Right lobe of liver (tissue), 6 donors: ENCODE measurements around the gene ALDH3B1. TPM values are rescaled to one million over a fixed set of nuclear protein-coding genes. Genes with fewer than 3 reads are reported as not detected.

ENCODE experiments used
- ATAC-seq, 4 donors: fragments of 200-7000 bp; cut with Tn5 transposase; one replicate each; pipeline ENCODE4 v1.9.1; 2020; ENCODE audit warnings: mild to moderate bottlenecking in 4 of 4, moderate library complexity in 4 of 4
- DNase-seq, 3 donors: peaks; one replicate each; pipeline ENCODE4 v3.0.0-alpha.2; 2020
- H3K27ac ChIP-seq, 3 donors: fragments of 200-600 bp; one replicate each; pipeline ENCODE4 v1.8.0; 2022
- H3K27me3 ChIP-seq, 2 donors: fragments of 200-600 bp; one replicate each; pipeline ENCODE4 v1.8.0; 2022
- H3K36me3 ChIP-seq, 4 donors: fragments of 200-600 bp; sonication (generic) in 1 of 4; one replicate each; pipeline versions ENCODE4 v1.5.1 to v1.8.0; 2017 to 2022; ENCODE audit warnings: control low read depth in 1 of 4
- H3K4me1 ChIP-seq, 4 donors: fragments of 200-600 bp; sonication (generic) in 1 of 4; one replicate each; pipeline versions ENCODE4 v1.5.1 to v1.8.0; 2017 to 2022; ENCODE audit warnings: control low read depth in 1 of 4
- H3K4me3 ChIP-seq, 3 donors: fragments of 200-600 bp; one replicate each; pipeline ENCODE4 v1.8.0; 2022
- H3K9me3 ChIP-seq, 4 donors: fragments of 200-600 bp; sonication (generic) in 1 of 4; one replicate each; pipeline versions ENCODE4 v1.5.1 to v1.8.0; 2017 to 2022; ENCODE audit warnings: control low read depth in 1 of 4
- POLR2A ChIP-seq: fragments of 450-650 bp; IDR thresholded peaks from one replicate; pipeline ENCODE4 v1.6.1; 2017; ENCODE audit warnings: antibody characterized with exemption, mild to moderate bottlenecking
- WGBS: methylation state at CpG from one replicate; pipeline ENCODE4 v1.1.6; 2018; ENCODE audit warnings: low coverage, low lambda C conversion rate; ENCODE audit not compliant: insufficient coverage; ENCODE audit errors: missing lambda C conversion rate; 5-methylcytosine and 5-hydroxymethylcytosine counted together
- intact Hi-C, 2 donors: fragments of 100-400 bp; cut with DNase I; formaldehyde crosslinking; loops; one replicate each; pipeline versions ENCODE4 v1.11.2 to v1.14.1; 2022
- total RNA-seq, 6 experiments: library from RNA; depleted of rRNA in 2 of 6; stranded (reverse); fragments of >200 nt in 2 of 6; fragmentation: NEBNext Ultra II Directional in 3 of 6; extraction: Animal tissue kit (Norgen Biotek cat#: 25700) in 3 of 6; gene quantifications; one replicate each; pipeline versions ENCODE4 v1.1.0 to v1.2.4, GENCODE V29; 2016 to 2023
- TF ChIP-seq, protein P1 (sequence below), 4 donors: fragments of 200-600 bp in 3 of 4; fragments of 450-650 bp in 1 of 4; IDR thresholded peaks; one replicate each; pipeline versions ENCODE4 v1.5.1 to v1.8.0; 2016 to 2022; ENCODE audit warnings: antibody characterized with exemption in 4 of 4, mild to moderate bottlenecking in 2 of 4
- donor health status: DM: no; HTN: yes; CAD: no.
- donor health status: DM: no; HTN: no; CAD: no.
- donor health status: DM: no; HTN: no; CAD: no.
- donor health status: DM: no; HTN: yes; CAD: no.
- donor health status: DM: no; HTN: yes; CAD: no.

The ALDH3B1 gene
- total RNA-seq, 6 experiments from 2014 or later = 2.3 to 7.4 (median 4.4) TPM

- WGBS = no CpG with 5 or more reads among the region's 13 CpGs
- intact Hi-C loops = no loop called here
- ATAC-seq = peak; percentile 62 to 72 (median 68)
Observed at GRCh38 chr11:68038226-68038717, 28.1 kb downstream of the ALDH3B1 start.

DNA sequence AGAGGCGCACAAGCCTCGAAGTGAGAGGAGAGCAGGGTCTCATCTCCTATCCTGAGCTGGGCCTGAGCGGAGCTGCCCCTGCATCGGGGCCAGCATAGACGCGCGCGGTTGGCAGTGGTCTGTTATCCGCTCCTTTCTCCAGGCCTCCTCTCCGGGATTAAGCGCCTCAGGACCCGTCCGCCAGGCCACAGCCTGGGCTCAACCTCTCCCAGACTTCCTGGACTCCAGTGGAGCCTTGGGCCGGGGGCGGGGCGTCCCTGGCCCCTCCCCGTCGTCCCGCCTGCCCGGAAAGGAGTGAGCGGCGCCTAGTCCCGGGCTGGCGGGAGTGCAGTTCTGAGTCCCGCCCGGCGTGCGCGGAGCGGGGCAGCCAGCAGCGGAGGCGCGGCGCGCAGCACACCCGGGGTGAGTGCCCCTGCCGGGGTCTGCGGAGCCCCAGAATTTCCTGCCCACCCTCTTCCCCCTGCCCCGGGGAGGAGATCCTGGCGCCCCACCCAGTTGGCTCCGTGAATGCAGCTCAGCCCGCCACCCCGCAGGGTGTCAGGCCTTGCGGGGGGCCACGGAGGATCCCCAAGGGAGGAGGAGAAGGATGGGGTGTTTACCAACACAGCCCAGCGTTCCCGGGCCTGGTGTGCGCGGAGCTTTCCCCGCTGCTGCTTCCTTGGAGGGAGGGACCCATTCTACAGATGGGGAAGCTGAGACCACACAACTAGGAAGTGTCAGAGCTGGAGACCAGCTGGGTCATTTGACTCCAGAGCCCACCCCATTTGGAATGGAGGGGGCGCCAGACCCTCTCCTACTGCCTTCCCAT, 28.8 kb downstream of the ALDH3B1 start, which contains the start of gene TCIRG1:
TCIRG1 (plus strand) TSS at position 308 of the 808 bp plus-strand sequence. CDS start 2,247 bp downstream, outside the sequence.
- H3K9me3 ChIP-seq = no peaks in the 10 kb centered on the region
- 8% methylated on average over 16 of the region's 51 CpGs for WGBS
- peak within 1 kb of the TSS; percentile 73 to 91 (median 75) for H3K4me3 ChIP-seq
- DNase-seq (peak; percentile 93 to 94 (median 93)), ATAC-seq (peak; percentile 74 to 85 (median 80))
- H3K27me3 ChIP-seq = no peaks in the 10 kb centered on the region
- H3K27ac ChIP-seq = peak within 1 kb of the TSS; percentile 81 to 97 (median 94)
- H3K4me1 ChIP-seq = peaks cover 0 to 39% (median 15%) of the 10 kb centered on the region in 4 donors
- intact Hi-C loops = no loop called here
- TF ChIP-seq POLR2A = peak; percentile 99
- TF ChIP-seq, protein P1, sequence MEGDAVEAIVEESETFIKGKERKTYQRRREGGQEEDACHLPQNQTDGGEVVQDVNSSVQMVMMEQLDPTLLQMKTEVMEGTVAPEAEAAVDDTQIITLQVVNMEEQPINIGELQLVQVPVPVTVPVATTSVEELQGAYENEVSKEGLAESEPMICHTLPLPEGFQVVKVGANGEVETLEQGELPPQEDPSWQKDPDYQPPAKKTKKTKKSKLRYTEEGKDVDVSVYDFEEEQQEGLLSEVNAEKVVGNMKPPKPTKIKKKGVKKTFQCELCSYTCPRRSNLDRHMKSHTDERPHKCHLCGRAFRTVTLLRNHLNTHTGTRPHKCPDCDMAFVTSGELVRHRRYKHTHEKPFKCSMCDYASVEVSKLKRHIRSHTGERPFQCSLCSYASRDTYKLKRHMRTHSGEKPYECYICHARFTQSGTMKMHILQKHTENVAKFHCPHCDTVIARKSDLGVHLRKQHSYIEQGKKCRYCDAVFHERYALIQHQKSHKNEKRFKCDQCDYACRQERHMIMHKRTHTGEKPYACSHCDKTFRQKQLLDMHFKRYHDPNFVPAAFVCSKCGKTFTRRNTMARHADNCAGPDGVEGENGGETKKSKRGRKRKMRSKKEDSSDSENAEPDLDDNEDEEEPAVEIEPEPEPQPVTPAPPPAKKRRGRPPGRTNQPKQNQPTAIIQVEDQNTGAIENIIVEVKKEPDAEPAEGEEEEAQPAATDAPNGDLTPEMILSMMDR (IDR thresholded peaks at IDR 0.05) = no peak
- peaks cover 0 to 5% (median 2%) of the 10 kb centered on the region in 4 donors for H3K36me3 ChIP-seq

More at GRCh38 chr11:68038226-68038717, 28.1 kb downstream of the ALDH3B1 start:
- DNase-seq = peak; percentile 92 to 97 (median 95)
- no peak for TF ChIP-seq POLR2A
- TF ChIP-seq, protein P1 (IDR thresholded peaks at IDR 0.05) = no peak
- Histone ChIP-seq H3K36me3 (peaks cover 0 to 8% (median 3%) of the 10 kb centered on the region in 4 donors), H3K27me3 (no peaks in the 10 kb centered on the region), H3K27ac (peak overlapping the region; percentile 81 to 97 (median 94)), H3K9me3 (no peaks in the 10 kb centered on the region), H3K4me3 (peak overlapping the region; percentile 73 to 91 (median 75)), H3K4me1 (peaks cover 0 to 46% (median 19%) of the 10 kb centered on the region in 4 donors)

- ATAC-seq (peak; percentile 2 to 16 (median 8)), DNase-seq (peak; percentile 55 to 74 (median 62))
- Histone ChIP-seq H3K27ac (peak overlapping the region; percentile 81 to 97 (median 94)), H3K27me3 (no peaks in the 10 kb centered on the region), H3K36me3 (no peaks in the 10 kb centered on the region), H3K4me3 (peak overlapping the region; percentile 73 to 91 (median 75)), H3K9me3 (no peaks in the 10 kb centered on the region), H3K4me1 (peaks cover 0 to 36% (median 14%) of the 10 kb centered on the region in 4 donors)
- 6% methylated on average over 3 of the region's 10 CpGs for WGBS
- intact Hi-C loops = no loop called here
- TF ChIP-seq, protein P1 (IDR thresholded peaks at IDR 0.05) = no peak
- no peak for TF ChIP-seq POLR2A
Observed at GRCh38 chr11:68039526-68040086, 29.5 kb downstream of the ALDH3B1 start.

GRCh38 chr11:68040101-68040956, 30.2 kb downstream of the ALDH3B1 start:
- H3K36me3 ChIP-seq = no peaks in the 10 kb centered on the region
- H3K4me1 ChIP-seq = peaks cover 0 to 36% (median 14%) of the 10 kb centered on the region in 4 donors
- 0% methylated on average over 2 of the region's 22 CpGs for WGBS
- H3K4me3 ChIP-seq = peak overlapping the region; percentile 73 to 91 (median 75)
- H3K27me3 ChIP-seq = no peaks in the 10 kb centered on the region
- TF ChIP-seq, protein P1 (IDR thresholded peaks at IDR 0.05) = no peak
- TF ChIP-seq POLR2A = peak; percentile 66
- intact Hi-C loops = no loop called here
- peak; percentile 71 to 76 (median 72) for DNase-seq
- H3K27ac ChIP-seq = peak overlapping the region; percentile 81 to 97 (median 94)
- peak; percentile 7 to 31 (median 26) for ATAC-seq
- no peaks in the 10 kb centered on the region for H3K9me3 ChIP-seq
